ENCODE results near the gene BIN1.

BIN1 gene

DNA sequence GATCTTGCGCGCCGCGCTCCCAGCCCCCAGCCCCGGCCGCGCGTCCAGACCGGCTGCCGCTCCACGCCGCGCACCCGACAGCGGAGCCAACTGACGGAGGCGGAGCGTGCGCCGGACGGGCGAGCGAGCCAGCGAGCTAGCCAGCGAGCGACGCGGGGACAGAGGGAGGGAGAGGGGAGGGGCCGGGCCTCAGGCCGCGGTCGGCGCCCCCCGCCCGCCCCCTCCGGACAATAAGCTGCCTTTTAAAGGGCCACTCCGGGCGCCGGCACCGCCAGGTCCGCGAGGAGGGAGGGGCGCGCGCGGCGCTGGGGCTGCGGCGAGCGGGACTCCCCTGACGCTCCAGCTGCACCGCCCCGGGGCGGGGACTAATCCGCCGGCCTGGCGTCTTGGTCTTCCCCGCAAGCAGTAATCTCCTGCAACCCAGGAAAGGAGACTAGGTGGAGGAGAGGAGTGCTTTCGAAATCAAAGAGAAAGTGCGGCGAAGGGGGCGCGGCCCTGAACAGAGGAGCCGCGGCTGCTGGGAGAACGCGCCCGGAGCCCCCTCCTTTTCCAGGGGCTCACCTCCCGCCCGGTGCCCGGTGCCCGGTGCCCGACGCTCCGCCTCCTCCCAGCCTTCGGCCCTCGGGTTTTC, at the start of gene BIN1:
Gene BIN1 (minus strand): TSS at position 164 of the 631 bp plus-strand sequence. CDS start 211 bp downstream, outside the sequence.
- Histone ChIP-seq H3K27me3 (no peaks in the 10 kb centered on the region), H4K20me1 (peaks cover 4 to 48% (median 31%) of the 10 kb centered on the region in 11 experiments; a peak in 20 of 22 replicates), H3K27ac (peak within 1 kb of the TSS; percentile 34 to 94 (median 85); a peak in 21 of 22 replicates), H3K4me2 (peak within 1 kb of the TSS; percentile 95 to 99 (median 99)), H3K36me3 (peaks cover 0 to 16% (median 0%) of the 10 kb centered on the region in 11 experiments; a peak in 5 of 22 replicates), H3K9ac (peak within 1 kb of the TSS; percentile 77 to 96 (median 85)), H3K4me1 (peaks cover 61 to 82% (median 79%) of the 10 kb centered on the region in 10 experiments), H3K9me3 (replicated peaks in 1 of 11) (peaks cover 0 to 7% (median 4%) of the 10 kb centered on the region in 11 experiments; a peak in 9 of 22 replicates), H3K4me3 (peak within 1 kb of the TSS; percentile 72 to 99 (median 88))
- TF ChIP-seq Cebpa-rat (IDR thresholded peaks at IDR 0.05), result peak in 5 of 11 experiments; percentile 15 to 78 (median 59); a peak in 6 of 22 replicates

DNA sequence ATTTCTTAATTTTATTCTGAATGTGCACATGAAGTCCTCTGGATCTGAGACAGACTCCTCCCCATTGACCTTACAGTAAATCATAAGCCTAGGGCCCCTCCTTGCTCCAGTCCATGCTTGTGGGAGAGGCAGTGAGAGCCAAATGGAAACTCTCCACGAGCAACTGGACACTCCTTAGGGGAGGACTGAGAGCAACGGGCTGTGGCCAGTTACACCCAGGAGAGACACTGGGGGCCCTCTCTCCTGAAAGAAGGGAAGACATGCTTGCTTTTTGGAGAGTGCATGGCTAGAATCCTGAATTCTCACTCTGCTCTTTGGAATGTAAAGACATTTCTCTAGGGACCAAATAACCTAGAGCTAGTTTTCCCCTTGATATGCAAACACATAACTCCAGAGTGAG, 49.0 kb upstream of the BIN1 start:
- Histone ChIP-seq H3K36me3 (no peaks in the 10 kb centered on the region), H3K9me3 (replicated peaks in 1 of 11) (peaks cover 3 to 12% (median 7%) of the 10 kb centered on the region in 11 experiments; a peak in 21 of 22 replicates), H4K20me1 (no peaks in the 10 kb centered on the region), H3K27me3 (no peaks in the 10 kb centered on the region), H3K4me2 (no peak overlapping the region), H3K27ac (no peak overlapping the region), H3K4me1 (peaks cover 28 to 48% (median 35%) of the 10 kb centered on the region in 10 experiments), H3K4me3 (no peak overlapping the region), H3K9ac (no peak overlapping the region)
- TF ChIP-seq Cebpa-rat (IDR thresholded peaks at IDR 0.05), result no peak

DNA sequence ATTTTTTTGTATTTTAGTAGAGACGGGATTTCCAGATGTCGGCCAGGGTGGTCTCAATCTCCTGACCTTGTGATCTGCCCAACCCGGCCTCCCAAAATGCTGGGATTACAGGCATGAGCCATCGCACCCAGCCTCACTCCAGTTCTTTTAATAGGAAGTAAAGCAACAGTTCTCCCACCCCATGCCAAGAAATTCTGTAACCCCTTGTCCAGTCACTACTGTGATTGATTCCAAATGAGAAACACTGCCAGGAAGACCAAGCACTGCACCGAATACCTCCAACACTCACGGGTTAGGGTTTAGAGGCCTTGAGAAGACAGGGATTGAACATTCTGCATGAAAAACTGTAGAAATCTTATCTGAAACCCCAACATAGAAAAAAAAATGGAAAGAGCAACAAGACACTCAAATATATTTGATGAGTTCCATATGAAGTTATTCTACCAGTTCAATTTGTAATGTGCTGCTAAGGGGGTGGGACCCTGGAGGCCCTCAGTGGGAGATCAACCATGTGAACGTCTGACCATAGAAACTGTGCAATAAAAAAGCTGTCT, 48.2 kb upstream of the BIN1 start:
- Histone ChIP-seq H3K36me3 (no peaks in the 10 kb centered on the region), H3K4me3 (no peak overlapping the region), H3K27ac (no peak overlapping the region), H4K20me1 (no peaks in the 10 kb centered on the region), H3K9ac (no peak overlapping the region), H3K9me3 (replicated peaks in 1 of 11) (peaks cover 7 to 18% (median 13%) of the 10 kb centered on the region in 11 experiments; a peak in 21 of 22 replicates), H3K4me1 (peaks cover 28 to 45% (median 34%) of the 10 kb centered on the region in 10 experiments), H3K4me2 (no peak overlapping the region), H3K27me3 (no peaks in the 10 kb centered on the region)
- TF ChIP-seq Cebpa-rat (IDR thresholded peaks at IDR 0.05), result no peak

DNA sequence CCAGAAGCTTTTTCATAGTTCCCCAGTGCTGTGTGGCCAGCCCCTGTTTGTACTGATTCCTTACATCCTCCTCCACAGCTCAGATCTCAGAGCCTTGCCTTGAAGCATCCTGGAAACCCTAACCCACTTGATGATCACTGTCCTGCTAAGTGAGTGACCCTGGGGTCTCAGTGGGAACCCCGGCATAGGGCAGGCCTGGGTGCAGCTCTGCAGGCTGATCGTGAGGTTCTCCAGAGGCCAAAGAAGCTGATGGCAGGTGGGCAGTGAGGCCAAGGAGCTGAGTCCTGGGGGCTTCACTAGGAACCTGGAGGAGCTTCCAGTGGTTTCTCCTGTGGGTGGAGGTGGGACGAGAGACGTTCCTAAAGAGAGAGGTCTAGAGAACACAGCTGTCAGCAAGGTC, 47.4 kb upstream of the BIN1 start:
- H3K9me3 ChIP-seq (replicated peaks in 1 of 11), result peaks cover 7 to 18% (median 13%) of the 10 kb centered on the region in 11 experiments; a peak in 21 of 22 replicates
- no peak overlapping the region for H3K9ac ChIP-seq
- no peak overlapping the region for H3K27ac ChIP-seq

DNA sequence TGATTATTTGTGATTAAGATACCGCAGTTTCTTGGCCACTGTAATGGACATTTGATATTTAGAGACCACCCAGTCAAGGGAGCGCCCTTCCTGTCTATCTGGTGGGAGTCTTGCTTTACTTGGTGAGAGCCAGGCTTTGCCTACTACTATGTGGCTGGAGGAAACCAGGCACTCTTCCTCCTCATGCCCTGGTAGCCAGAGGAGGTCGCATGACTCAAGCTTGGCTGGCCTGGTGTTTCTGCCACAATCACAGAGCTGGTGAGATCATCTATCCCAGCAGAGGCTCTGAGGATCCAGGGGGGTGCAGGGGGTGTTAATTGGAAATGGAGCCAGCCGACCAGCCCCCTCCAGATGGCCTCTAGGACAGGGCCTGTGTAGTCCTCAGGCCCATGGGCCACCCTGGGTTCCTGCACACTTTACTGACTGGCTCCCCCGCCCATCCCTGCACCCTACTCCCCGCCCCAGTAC, 46.8 kb upstream of the BIN1 start:
- Histone ChIP-seq H4K20me1 (no peaks in the 10 kb centered on the region), H3K4me3 (no peak overlapping the region), H3K27me3 (no peaks in the 10 kb centered on the region), H3K9ac (no peak overlapping the region), H3K27ac (no peak overlapping the region), H3K36me3 (no peaks in the 10 kb centered on the region), H3K9me3 (replicated peaks in 1 of 11) (peaks cover 7 to 18% (median 13%) of the 10 kb centered on the region in 11 experiments; a peak in 21 of 22 replicates), H3K4me2 (peak overlapping the region in 4 of 11 experiments; percentile 9 to 31 (median 26); a peak in 3 of 22 replicates), H3K4me1 (peaks cover 19 to 34% (median 25%) of the 10 kb centered on the region in 10 experiments)
- TF ChIP-seq Cebpa-rat (IDR thresholded peaks at IDR 0.05), result no peak

More for the DNA sequence above, 47.4 kb upstream of the BIN1 start:
- Histone ChIP-seq H4K20me1 (no peaks in the 10 kb centered on the region), H3K4me3 (no peak overlapping the region), H3K4me2 (no peak overlapping the region), H3K4me1 (peaks cover 26 to 40% (median 32%) of the 10 kb centered on the region in 10 experiments), H3K36me3 (no peaks in the 10 kb centered on the region), H3K27me3 (no peaks in the 10 kb centered on the region)
- TF ChIP-seq Cebpa-rat (IDR thresholded peaks at IDR 0.05), result no peak

- Histone ChIP-seq H3K27me3 (no peaks in the 10 kb centered on the region), H3K4me3 (no peak overlapping the region), H3K4me2 (no peak overlapping the region), H3K9me3 (replicated peaks in 1 of 11) (peaks cover 7 to 18% (median 13%) of the 10 kb centered on the region in 11 experiments; a peak in 21 of 22 replicates), H3K4me1 (peaks cover 0 to 24% (median 8%) of the 10 kb centered on the region in 10 experiments; a peak in 13 of 20 replicates), H3K27ac (no peak overlapping the region), H4K20me1 (no peaks in the 10 kb centered on the region), H3K36me3 (no peaks in the 10 kb centered on the region), H3K9ac (no peak overlapping the region)
- no peak for TF ChIP-seq Cebpa-rat (IDR thresholded peaks at IDR 0.05)
These were observed 44.0 kb upstream of the BIN1 start for GRCh38 chr2:127150996-127151395.

DNA sequence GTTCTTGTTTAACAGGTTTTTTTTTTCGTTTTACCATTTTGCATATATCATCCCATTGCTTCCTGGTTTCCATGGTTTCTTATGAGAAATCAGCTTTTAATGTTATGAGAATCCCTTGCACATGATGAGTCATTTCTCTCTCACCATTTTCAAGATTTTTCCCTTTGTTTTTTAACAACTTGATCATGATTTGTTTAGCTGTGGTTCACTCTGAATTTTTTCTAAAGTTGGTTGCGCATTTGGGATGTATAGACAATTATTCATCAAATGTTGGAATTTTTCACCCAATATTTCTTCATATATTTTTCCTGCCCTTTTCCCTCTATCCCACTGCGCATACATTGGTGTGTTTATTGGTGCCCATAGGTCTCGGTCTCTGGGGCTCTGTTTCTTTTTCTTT, 42.4 kb upstream of the BIN1 start:
- no peaks in the 10 kb centered on the region for H4K20me1 ChIP-seq
- H3K9ac ChIP-seq, result no peak overlapping the region
- H3K27me3 ChIP-seq, result no peaks in the 10 kb centered on the region
- peaks cover 7 to 18% (median 13%) of the 10 kb centered on the region in 11 experiments; a peak in 21 of 22 replicates for H3K9me3 ChIP-seq (replicated peaks in 1 of 11)
- H3K36me3 ChIP-seq, result no peaks in the 10 kb centered on the region
- peaks cover under 1 to 40% (median 15%) of the 10 kb centered on the region in 10 experiments; a peak in 18 of 20 replicates for H3K4me1 ChIP-seq
- H3K4me3 ChIP-seq, result no peak overlapping the region
- H3K27ac ChIP-seq, result no peak overlapping the region
- no peak overlapping the region for H3K4me2 ChIP-seq
- no peak for TF ChIP-seq Cebpa-rat (IDR thresholded peaks at IDR 0.05)

GRCh38 chr2:127146820-127147502, 40.0 kb upstream of the BIN1 start:
- no peak overlapping the region for H3K27ac ChIP-seq
- no peak overlapping the region for H3K9ac ChIP-seq
- H3K9me3 ChIP-seq (replicated peaks in 1 of 11), result peaks cover 7 to 16% (median 13%) of the 10 kb centered on the region in 11 experiments; a peak in 21 of 22 replicates
- H3K4me1 ChIP-seq, result peaks cover 12 to 51% (median 25%) of the 10 kb centered on the region in 10 experiments; a peak in 19 of 20 replicates
- no peak for TF ChIP-seq Cebpa-rat (IDR thresholded peaks at IDR 0.05)
- no peaks in the 10 kb centered on the region for H3K27me3 ChIP-seq
- no peaks in the 10 kb centered on the region for H3K36me3 ChIP-seq
- H4K20me1 ChIP-seq, result no peaks in the 10 kb centered on the region
- H3K4me2 ChIP-seq, result peak overlapping the region in 3 of 11 experiments; percentile 16 to 84 (median 83); a peak in 4 of 22 replicates
- no peak overlapping the region for H3K4me3 ChIP-seq

All from BLaER1 treated with 17β-estradiol and CSF1 and Interleukin-3, amounts not matched to agents 10 nM and 100 nM (cell line).